SW480 (cell line): ENCODE results near the gene ZNF688.
"Not testable (repeated sequence)": the region's sequence is repeated elsewhere in the genome, so short reads cannot be mapped to it uniquely, and the experiment has no call there.

ENCODE experiments used
- DNase-seq: peaks from one replicate; pipeline ENCODE4 v3.0.0-alpha.2; 2016; ENCODE audit warnings: low spot score

ZNF688 gene

DNA sequence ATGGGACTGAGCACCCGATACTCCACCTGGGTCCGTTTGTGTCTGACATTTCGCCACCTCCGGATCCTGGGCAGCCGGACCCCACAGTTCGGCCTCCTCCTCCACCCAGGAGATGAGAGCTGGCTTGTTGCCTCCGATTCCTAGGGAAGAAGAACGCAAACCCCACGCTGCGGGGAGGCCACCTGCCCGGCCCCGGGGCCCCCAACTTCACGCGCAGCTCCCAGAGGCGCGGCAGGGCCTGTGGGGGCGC, 13.9 kb downstream of the ZNF688 start:
- no peak for DNase-seq

DNA sequence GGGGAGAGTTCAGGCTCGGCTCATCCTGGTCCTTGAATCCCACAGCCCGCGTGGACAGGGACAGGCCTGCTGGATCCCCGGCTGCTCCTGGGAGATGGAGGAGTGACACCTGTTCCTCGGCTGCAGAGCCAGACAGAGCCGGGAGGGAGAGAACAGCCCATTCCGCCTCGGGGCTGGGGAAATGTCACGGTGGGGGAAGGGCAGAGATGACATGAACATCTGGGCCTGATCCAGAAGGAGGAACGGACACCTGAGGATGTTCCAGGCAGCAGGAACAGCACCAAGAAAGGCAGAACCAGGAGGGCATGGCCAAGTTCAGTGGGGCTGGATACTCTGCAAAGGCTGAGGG, 15.4 kb downstream of the ZNF688 start:
- DNase-seq = no peak

GRCh38 chr16:30555315-30556124, 16.0 kb downstream of the ZNF688 start:
- DNase-seq = no peak

GRCh38 chr16:30554557-30555314, 16.8 kb downstream of the ZNF688 start:
- DNase-seq = no peak

- no peak for DNase-seq
Observed at GRCh38 chr16:30553393-30553899, 18.1 kb downstream of the ZNF688 start.

DNA sequence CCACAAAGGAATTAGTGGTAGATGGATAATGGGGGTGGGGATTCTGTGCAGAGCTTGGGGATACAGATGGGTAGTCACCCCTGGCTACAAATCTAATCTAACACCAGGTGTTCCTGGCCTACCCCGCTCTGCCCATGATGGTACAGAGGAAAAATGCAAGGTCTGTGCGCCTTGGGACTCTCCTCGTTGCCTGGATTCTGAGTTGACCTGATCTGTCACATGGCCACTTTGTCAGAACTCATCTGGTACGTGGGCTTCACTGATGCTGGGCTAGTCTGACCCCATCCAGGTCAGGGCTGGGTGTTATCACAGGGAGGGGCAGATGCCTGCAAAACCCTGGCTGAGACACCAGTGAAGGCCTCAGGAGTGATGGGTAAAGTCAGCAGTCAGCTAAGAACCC, 18.6 kb downstream of the ZNF688 start:
- DNase-seq = no peak

GRCh38 chr16:30551781-30552180, 19.7 kb downstream of the ZNF688 start:
- DNase-seq = no peak

DNA sequence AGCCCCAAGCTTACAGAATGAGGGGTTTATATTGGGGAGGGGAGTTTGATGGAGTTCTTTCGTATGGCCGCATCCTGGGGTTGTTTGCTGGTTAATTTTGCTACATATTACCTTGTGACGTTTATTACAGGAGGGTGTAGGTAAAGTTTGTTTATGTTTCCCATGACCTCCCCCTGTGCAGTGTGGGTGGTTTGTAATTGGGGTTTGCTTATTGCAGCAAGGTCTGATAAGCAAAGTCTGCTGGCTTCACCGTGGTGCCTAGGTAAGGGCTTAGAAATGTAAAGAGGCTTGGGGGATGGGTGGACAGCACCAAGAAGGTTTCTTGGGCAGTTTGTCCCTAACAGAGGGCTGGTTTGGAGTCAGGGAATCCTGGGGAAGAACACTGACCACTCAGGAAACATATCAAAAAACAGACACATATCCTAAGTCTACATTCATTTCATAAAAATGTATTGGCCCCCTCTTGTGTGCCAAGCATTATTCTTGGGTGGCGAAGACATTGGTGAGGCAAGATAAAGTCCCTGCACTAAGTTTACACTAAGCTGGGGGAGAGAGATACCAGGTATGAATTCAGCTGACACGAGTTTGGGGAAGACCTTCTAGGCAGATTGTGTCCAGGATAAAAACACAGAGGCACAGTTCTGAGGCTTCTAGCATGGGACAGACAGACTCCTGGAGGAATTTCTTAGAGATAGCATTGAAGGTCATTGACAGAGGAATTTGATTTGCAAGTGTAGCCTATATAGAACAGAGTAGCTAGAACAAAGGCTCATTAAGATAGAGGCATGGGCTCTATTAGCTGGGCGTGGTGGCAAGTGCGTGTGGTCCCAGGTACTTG, 22.9 kb downstream of the ZNF688 start:
- no peak for DNase-seq

- no peak for DNase-seq
Observed at GRCh38 chr16:30546115-30546514, 25.4 kb downstream of the ZNF688 start.

GRCh38 chr16:30543067-30543466, 28.4 kb downstream of the ZNF688 start:
- no peak for DNase-seq

- DNase-seq = no peak
Observed at GRCh38 chr16:30541502-30542329, 29.8 kb downstream of the ZNF688 start.

- not testable (repeated sequence) for DNase-seq
Observed at GRCh38 chr16:30540916-30541464, 30.5 kb downstream of the ZNF688 start.

DNA sequence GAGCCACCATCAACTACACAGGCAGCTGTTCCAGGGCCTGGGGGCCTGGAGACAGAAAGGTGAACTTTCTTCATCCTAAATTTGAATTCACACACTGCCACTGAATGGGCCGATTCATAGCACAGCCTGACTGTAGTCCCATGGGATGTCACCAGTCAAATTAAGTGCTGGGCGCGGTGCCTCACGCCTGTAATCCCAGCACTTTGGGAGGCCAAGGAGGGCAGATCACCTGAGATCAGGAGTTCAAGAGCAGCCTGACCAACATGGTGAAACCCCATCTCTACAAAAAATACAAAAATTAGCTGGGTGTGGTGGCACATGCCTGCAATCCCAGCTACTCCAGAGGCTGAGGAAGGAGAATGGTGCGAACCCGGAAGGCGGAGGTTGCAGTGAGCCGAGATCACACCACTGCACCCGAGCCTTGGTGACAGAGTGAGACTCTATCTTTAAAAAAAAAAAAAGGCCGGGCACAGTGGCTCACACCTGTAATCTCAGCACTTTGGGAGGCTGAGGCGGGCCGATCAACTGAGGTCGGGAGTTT, 31.5 kb downstream of the ZNF688 start:
- DNase-seq = not testable (repeated sequence)

DNA sequence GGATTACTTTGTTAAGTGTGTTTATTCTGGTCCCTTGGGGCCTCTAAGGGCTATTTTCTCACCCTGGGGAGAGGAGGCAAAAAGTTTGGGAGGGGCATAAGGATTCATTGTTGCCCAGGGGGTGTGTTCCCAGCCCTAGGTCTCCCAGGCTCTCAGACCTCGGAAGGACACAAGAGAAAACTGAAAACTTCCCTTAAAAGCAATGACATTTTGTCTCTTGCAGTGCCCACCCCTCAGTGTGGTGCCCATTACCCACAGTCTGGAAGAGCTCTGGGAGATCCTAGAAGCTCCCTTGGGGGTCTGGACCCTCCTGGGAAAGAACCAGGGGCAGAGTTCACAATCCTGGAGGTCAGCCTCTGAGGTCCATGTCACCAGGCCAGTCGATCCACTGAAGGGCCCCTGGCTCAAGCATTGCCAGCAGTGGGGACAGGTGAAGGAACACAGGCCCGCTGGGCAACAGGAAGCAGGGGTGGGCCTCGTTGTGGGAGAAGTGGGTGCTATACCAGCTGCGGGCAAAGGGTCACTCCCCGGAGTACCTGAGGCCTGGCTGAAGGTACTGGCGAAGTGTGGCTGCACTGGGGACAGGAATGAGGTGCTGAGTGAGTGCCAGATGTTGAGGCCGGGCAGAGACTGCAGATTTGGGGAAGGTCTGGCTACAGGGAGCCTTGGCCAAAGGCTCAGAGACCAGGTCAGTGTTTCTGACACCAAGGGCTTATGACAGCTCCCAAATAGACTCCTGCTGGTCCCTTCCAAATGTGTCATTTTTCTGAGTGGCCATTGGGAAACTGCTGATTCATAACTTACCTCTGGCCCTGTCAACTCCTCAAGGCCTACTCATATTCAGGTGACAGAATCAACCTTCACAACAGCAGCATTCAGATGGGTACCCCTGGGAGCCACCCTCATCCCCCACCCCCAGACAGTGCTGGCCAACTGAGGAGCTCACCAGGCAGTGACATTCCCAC, 32.2 kb downstream of the ZNF688 start:
- no peak for DNase-seq

DNA sequence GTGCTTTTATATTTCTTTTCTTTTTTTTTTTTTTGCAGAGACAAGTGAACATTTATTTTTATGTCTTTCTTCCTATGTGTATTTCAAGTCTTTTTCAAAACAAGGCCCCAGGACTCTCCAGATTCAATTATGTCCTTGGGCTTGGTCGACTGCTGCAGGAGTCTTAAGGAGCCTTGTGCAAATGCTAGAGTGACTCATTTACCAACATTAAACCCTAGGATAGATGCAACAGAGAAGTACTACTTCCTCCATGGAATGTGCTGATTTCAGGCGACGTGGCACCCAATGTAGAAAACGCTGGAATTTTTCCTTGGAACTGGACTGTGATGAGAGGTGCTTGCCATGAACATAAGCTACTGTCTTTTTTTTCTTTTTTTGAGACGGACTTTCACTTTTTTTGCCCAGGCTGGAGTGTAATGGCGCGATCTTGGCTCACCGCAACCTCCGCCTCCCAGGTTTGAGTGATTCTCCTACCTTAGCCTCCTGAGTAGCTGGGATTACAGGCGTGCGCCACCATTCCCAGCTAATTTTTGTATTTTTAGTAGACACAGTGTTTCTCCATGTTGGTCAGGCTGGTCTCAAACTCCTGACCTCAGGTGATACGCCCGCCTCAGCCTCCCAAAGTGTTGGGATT, 35.0 kb downstream of the ZNF688 start:
- not testable (repeated sequence) for DNase-seq

GRCh38 chr16:30535777-30536190, 35.7 kb downstream of the ZNF688 start:
- peak; percentile 82 for DNase-seq

GRCh38 chr16:30535106-30535776, 36.3 kb downstream of the ZNF688 start:
- no peak for DNase-seq

DNA sequence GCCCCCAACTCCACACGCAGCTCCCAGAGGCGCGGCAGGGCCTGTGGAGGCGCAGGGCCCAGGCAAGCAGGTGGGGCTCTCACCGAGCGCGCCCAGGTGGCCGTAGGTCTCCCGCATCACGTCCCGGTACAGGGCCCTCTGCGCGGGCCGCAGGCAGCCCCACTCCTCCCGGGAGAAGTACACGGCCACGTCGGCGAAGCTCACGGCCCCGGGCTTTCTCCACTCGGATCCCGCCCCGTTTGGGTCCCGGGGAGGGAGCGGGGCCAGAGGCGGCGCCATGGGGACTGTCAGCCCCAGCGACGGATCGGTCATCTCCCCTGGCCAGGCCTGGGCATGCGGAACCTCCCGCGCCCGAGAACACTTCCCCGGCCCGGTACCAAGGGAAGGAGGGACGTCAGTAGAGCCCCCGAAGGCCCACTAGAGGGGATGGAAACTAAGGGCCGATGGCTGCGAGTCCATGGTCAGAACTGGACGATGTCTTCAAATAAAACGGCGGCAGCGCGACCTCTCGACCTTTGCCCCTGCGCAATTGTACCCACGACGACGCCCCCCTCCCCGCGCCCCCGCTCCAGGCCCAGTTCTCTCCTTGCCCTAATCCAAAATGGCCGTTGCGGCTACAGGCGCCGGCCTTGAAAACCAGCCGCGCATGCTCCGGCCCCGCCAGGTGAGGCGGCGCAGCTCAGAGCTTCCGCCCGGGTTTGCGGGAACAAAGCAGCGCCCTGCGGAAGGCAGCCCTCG, 37.0 kb downstream of the ZNF688 start, which contains the start of gene ZNF747:
Gene ZNF747, minus strand, starts transcription at position 491 of the 738 bp plus-strand sequence. Its CDS starts 179 bp downstream, at position 312.
- peak; percentile 80 for DNase-seq
